ENCODE data around the gene TRAF3.

The TRAF3 gene

GRCh38 chr14:102778338-102779083, 1.3 kb downstream of the TRAF3 start:
- no peak for DNase-seq

- DNase-seq, result no peak
Observed at GRCh38 chr14:102779084-102779462, 1.8 kb downstream of the TRAF3 start.

GRCh38 chr14:102779574-102780315, 2.5 kb downstream of the TRAF3 start:
- no peak for DNase-seq

- no peak for DNase-seq
Observed at GRCh38 chr14:102781063-102781462, 3.8 kb downstream of the TRAF3 start.

- no peak for DNase-seq
Observed at GRCh38 chr14:102782974-102783373, 5.7 kb downstream of the TRAF3 start.

- DNase-seq, result no peak
Observed at GRCh38 chr14:102784892-102785594, 7.8 kb downstream of the TRAF3 start.

GRCh38 chr14:102785595-102785963, 8.3 kb downstream of the TRAF3 start:
- DNase-seq, result no peak

- DNase-seq, result no peak
Observed at GRCh38 chr14:102786768-102787167, 9.5 kb downstream of the TRAF3 start.

GRCh38 chr14:102789349-102789748, 12.1 kb downstream of the TRAF3 start:
- DNase-seq, result no peak

- DNase-seq, result no peak
Observed at GRCh38 chr14:102793531-102794328, 16.5 kb downstream of the TRAF3 start.

GRCh38 chr14:102795060-102795925, 18.0 kb downstream of the TRAF3 start:
- peak; percentile 83 to 89 for DNase-seq

GRCh38 chr14:102796661-102797190, 19.5 kb downstream of the TRAF3 start:
- DNase-seq, result no peak

GRCh38 chr14:102798926-102799325, 21.7 kb downstream of the TRAF3 start:
- no peak for DNase-seq

- DNase-seq, result no peak
Observed at GRCh38 chr14:102799684-102800562, 22.7 kb downstream of the TRAF3 start.

GRCh38 chr14:102802834-102803523, 25.7 kb downstream of the TRAF3 start:
- DNase-seq, result no peak

- no peak for DNase-seq
Observed at GRCh38 chr14:102804858-102805257, 27.6 kb downstream of the TRAF3 start.

GRCh38 chr14:102805371-102805891, 28.2 kb downstream of the TRAF3 start:
- DNase-seq, result no peak

- DNase-seq, result no peak
Observed at GRCh38 chr14:102805941-102806340, 28.7 kb downstream of the TRAF3 start.

GRCh38 chr14:102806447-102806846, 29.2 kb downstream of the TRAF3 start:
- DNase-seq, result no peak

GRCh38 chr14:102807013-102807406, 29.8 kb downstream of the TRAF3 start:
- DNase-seq, result no peak

Data from NCI-H2081 (cell line).